ENCODE data around the gene TEDC2. TPM values are rescaled to one million over a fixed set of nuclear protein-coding genes. Genes with fewer than 3 reads are reported as not detected.

Gene TEDC2
- 1 to 10 TPM; 3.7 to 6.0 TPM for polyA plus RNA-seq

DNA sequence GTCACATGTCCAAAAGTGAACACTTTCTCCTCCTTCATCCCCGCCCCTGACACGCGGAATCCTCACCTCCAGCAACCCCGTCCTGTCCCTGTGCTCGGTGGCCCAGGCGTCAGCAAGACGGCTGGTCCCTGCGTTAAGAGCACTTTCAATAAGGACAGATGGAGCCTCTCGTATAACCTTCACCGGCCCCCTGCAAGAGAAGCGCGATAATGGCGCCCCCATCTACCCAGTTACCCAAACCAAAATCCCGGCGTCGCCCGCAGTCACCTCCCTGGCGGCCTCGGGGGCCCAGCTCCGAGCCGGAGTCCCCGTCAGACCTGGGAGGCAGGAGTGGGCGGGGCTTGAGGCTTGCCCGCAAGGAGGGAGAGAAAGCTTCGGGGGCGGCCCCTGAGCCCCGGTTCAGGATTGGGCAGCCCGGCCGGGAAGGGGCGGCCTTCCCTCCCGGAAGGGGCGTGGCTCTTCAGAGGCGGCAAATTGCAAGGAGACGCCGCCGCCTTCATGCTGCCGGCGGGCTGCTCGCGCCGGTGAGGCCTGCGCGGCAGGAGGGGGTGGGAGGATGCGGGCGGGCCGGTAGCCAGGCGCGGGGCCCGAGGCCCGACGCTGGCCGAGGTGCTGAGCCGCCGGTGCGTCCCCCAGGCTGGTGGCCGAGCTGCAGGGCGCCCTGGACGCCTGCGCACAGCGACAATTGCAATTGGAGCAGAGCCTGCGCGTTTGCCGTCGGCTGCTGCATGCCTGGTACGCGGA lies at the start of gene TEDC2:
TSS of gene TEDC2 (plus strand) at position 463 of the 744 bp plus-strand sequence. CDS start at position 499, 36 bp downstream.
- H3K4me3 ChIP-seq (ENCODE audit: low read depth in 1 of 2, low read length in 2 of 2): peak within 1 kb of the TSS; percentile 52 to 56
- H3K4me1 ChIP-seq (ENCODE audit: control insufficient read depth in 2 of 2, insufficient read depth in 2 of 2, low read length in 1 of 2): peaks cover 7% of the 10 kb centered on the region in 2 donors
- H3K9me3 ChIP-seq (ENCODE audit: control insufficient read depth in 2 of 2, insufficient read depth in 1 of 2, low read depth in 1 of 2, low read length in 1 of 2): no peaks in the 10 kb centered on the region
- 0 to 1% methylated on average over 50 to 66 of the region's 66 CpGs for WGBS, 2 donors
- peaks cover 0 to 11% of the 10 kb centered on the region in 2 donors for H3K36me3 ChIP-seq (ENCODE audit: control insufficient read depth in 2 of 2, insufficient read depth in 2 of 2, low read length in 1 of 2)
- H3K27ac ChIP-seq (ENCODE audit: low read depth in 2 of 2, low read length in 1 of 2): no peak within 1 kb of the TSS
- H3K27me3 ChIP-seq (ENCODE audit: control insufficient read depth in 1 of 2, insufficient read depth in 2 of 2, low read length in 2 of 2): no peaks in the 10 kb centered on the region

GRCh38 chr16:2415085-2415484 lies 44.8 kb upstream of the TEDC2 start:
- Histone ChIP-seq H3K4me1 (ENCODE audit: control insufficient read depth in 2 of 2, insufficient read depth in 2 of 2, low read length in 1 of 2) (no peaks in the 10 kb centered on the region), H3K36me3 (ENCODE audit: control insufficient read depth in 2 of 2, insufficient read depth in 2 of 2, low read length in 1 of 2) (no peaks in the 10 kb centered on the region), H3K4me3 (ENCODE audit: low read depth in 1 of 2, low read length in 2 of 2) (no peak overlapping the region), H3K27ac (ENCODE audit: low read depth in 2 of 2, low read length in 1 of 2) (no peak overlapping the region), H3K9me3 (ENCODE audit: control insufficient read depth in 2 of 2, insufficient read depth in 1 of 2, low read depth in 1 of 2, low read length in 1 of 2) (no peaks in the 10 kb centered on the region), H3K27me3 (ENCODE audit: control insufficient read depth in 1 of 2, insufficient read depth in 2 of 2, low read length in 2 of 2) (no peaks in the 10 kb centered on the region)
- 36 to 48% methylated on average over 2 of the region's 2 CpGs for WGBS, 2 donors

DNA sequence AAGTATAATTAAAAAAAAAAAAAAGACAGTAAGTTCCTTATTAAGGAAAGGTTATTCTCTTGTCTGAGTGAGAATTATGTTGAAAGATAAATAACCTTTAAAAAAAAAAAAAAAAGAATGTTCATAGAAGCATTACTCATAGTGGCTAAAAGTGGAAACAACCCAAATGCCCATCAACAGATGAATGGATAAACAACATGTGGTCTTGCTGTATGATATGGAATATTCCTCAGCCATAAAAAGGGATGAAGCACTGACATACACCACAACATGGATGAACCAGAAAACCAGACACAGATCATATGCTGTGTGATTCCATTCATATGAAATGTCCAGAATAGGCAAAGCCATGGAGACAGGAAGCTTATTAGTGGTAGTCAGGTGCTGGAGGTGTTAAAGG lies 39.9 kb upstream of the TEDC2 start:
- H3K4me1 ChIP-seq (ENCODE audit: control insufficient read depth in 2 of 2, insufficient read depth in 2 of 2, low read length in 1 of 2): no peaks in the 10 kb centered on the region
- H3K4me3 ChIP-seq (ENCODE audit: low read depth in 1 of 2, low read length in 2 of 2): no peak overlapping the region
- no peak overlapping the region for H3K27ac ChIP-seq (ENCODE audit: low read depth in 2 of 2, low read length in 1 of 2)
- H3K9me3 ChIP-seq (ENCODE audit: control insufficient read depth in 2 of 2, insufficient read depth in 1 of 2, low read depth in 1 of 2, low read length in 1 of 2): no peaks in the 10 kb centered on the region
- H3K36me3 ChIP-seq (ENCODE audit: control insufficient read depth in 2 of 2, insufficient read depth in 2 of 2, low read length in 1 of 2): no peaks in the 10 kb centered on the region
- H3K27me3 ChIP-seq (ENCODE audit: control insufficient read depth in 1 of 2, insufficient read depth in 2 of 2, low read length in 2 of 2): no peaks in the 10 kb centered on the region

DNA sequence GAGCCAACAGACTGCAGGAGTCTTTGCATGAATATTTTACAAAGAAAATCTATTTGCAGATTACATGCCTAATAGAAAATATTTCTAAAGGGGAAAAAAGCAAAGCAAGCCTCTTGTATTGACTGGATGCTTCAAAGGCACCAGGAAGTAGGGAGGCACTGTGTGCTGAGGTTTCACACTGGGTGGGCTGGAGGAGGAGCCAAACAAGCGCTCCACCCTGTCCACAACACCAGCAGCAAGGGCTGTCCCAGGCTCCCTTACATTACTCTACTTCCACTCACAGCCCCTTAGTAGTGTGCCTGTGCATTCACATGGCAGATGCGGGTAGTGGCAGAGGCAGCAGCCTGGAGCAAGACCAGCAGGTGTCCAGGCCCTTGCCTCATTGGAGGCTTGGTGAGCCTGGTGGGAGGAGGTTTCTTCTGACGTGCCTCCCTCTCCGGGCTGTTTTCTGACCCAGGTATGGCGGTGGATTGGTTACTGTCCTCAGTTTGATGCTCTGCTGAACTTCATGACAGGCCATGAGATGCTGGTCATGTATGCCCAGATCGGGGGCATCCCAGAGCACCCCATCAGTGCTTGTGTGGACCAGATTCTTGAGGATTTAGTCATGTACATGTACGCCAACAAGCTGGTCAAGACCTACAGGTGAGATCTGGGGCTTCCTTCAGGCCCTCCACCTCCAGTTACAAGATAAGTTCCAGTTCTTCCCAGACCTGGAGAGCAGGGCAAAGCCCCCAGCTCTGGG lies 37.6 kb upstream of the TEDC2 start:
- H3K9me3 ChIP-seq (ENCODE audit: control insufficient read depth in 2 of 2, insufficient read depth in 1 of 2, low read depth in 1 of 2, low read length in 1 of 2): no peaks in the 10 kb centered on the region
- H3K27me3 ChIP-seq (ENCODE audit: control insufficient read depth in 1 of 2, insufficient read depth in 2 of 2, low read length in 2 of 2): no peaks in the 10 kb centered on the region
- H3K4me3 ChIP-seq (ENCODE audit: low read depth in 1 of 2, low read length in 2 of 2): no peak overlapping the region
- no peak overlapping the region for H3K27ac ChIP-seq (ENCODE audit: low read depth in 2 of 2, low read length in 1 of 2)
- no peaks in the 10 kb centered on the region for H3K4me1 ChIP-seq (ENCODE audit: control insufficient read depth in 2 of 2, insufficient read depth in 2 of 2, low read length in 1 of 2)
- WGBS, 2 donors: 84 to 93% methylated on average over 7 of the region's 7 CpGs
- no peaks in the 10 kb centered on the region for H3K36me3 ChIP-seq (ENCODE audit: control insufficient read depth in 2 of 2, insufficient read depth in 2 of 2, low read length in 1 of 2)

DNA sequence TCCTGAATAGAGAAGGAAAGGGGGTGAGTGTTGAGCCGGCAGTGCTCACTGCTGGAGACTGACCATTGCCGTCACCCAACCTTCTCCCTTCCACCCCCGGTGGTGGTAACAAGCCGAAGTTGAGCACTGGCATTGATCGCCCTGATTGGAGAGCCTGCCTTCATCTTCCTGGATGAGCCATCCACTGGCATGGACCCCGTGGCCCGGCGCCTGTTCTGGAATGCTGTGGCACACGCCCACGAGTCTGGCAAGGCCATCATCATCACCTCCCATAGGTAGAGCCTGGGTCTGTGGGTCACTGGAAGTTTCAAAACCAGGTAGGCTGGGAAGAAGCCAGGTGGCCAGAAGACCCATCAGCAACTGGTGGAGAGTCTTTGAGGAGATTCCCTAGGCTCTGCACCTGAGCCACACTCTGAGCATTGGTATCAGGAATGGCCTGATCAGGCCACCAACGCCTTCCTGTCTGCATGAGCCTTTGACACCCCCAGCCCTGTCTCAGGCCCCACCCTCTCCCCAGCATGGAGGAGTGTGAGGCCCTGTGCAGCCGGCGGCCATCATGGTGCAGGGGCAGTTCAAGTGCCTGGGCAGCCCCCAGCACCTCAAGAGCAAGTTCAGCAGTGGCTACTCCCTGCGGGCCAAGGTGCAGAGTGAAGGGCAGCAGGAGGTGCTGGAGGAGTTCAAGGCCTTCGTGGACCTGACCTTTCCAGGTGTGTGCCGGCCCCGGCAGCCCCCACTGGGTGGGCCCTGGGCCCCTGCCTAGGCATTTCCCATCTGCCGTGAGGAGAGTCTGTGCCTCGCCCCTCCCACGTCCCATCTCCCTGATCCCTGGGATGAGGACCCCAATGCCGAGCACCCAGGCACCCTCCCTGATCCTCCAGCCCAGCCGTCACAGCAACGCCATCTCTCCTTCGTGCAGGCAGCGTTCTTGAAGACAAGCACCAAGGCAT lies 35.6 kb upstream of the TEDC2 start:
- Histone ChIP-seq H3K4me3 (ENCODE audit: low read depth in 1 of 2, low read length in 2 of 2) (no peak overlapping the region), H3K36me3 (ENCODE audit: control insufficient read depth in 2 of 2, insufficient read depth in 2 of 2, low read length in 1 of 2) (no peaks in the 10 kb centered on the region), H3K4me1 (ENCODE audit: control insufficient read depth in 2 of 2, insufficient read depth in 2 of 2, low read length in 1 of 2) (peaks cover 0 to 6% of the 10 kb centered on the region in 2 donors), H3K27me3 (ENCODE audit: control insufficient read depth in 1 of 2, insufficient read depth in 2 of 2, low read length in 2 of 2) (no peaks in the 10 kb centered on the region), H3K27ac (ENCODE audit: low read depth in 2 of 2, low read length in 1 of 2) (no peak overlapping the region), H3K9me3 (ENCODE audit: control insufficient read depth in 2 of 2, insufficient read depth in 1 of 2, low read depth in 1 of 2, low read length in 1 of 2) (no peaks in the 10 kb centered on the region)
- WGBS, 2 donors: 82 to 87% methylated on average over 25 of the region's 25 CpGs

GRCh38 chr16:2425008-2425518 lies 34.8 kb upstream of the TEDC2 start:
- Histone ChIP-seq H3K9me3 (ENCODE audit: control insufficient read depth in 2 of 2, insufficient read depth in 1 of 2, low read depth in 1 of 2, low read length in 1 of 2) (no peaks in the 10 kb centered on the region), H3K4me1 (ENCODE audit: control insufficient read depth in 2 of 2, insufficient read depth in 2 of 2, low read length in 1 of 2) (peaks cover 0 to 6% of the 10 kb centered on the region in 2 donors), H3K27ac (ENCODE audit: low read depth in 2 of 2, low read length in 1 of 2) (no peak overlapping the region), H3K27me3 (ENCODE audit: control insufficient read depth in 1 of 2, insufficient read depth in 2 of 2, low read length in 2 of 2) (no peaks in the 10 kb centered on the region), H3K4me3 (ENCODE audit: low read depth in 1 of 2, low read length in 2 of 2) (no peak overlapping the region), H3K36me3 (ENCODE audit: control insufficient read depth in 2 of 2, insufficient read depth in 2 of 2, low read length in 1 of 2) (no peaks in the 10 kb centered on the region)
- 84 to 86% methylated on average over 9 of the region's 9 CpGs for WGBS, 2 donors

DNA sequence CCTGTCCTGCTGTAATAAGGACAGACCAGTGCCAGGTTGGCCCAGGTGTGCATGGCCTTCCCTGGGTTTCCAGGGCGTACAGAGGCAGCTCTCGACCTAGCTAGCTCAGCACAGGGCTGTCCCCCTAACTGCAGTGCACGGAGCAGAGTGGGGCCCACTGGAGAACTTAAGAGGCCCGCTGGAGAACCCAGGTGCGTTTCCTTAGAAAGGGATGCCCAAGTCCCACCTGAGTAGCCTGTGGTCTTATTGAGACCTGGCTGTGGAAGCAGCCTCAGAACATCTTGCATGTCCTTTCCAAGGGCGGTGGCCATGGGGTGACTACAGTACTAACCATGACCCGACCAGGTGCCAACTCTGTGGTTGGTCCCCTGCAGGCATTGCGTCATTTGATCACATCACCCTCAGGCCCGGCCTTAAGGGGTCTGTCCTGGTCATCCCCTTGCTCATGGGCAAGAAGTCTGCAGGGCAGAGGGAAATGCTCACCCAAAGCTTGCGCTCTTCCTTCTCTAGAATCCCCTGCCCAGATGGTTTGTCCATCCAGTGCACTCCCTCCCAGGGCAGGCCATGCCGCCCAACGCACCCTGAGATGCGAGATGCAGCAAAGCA lies 34.0 kb upstream of the TEDC2 start:
- Histone ChIP-seq H3K9me3 (ENCODE audit: control insufficient read depth in 2 of 2, insufficient read depth in 1 of 2, low read depth in 1 of 2, low read length in 1 of 2) (no peaks in the 10 kb centered on the region), H3K4me3 (ENCODE audit: low read depth in 1 of 2, low read length in 2 of 2) (no peak overlapping the region), H3K36me3 (ENCODE audit: control insufficient read depth in 2 of 2, insufficient read depth in 2 of 2, low read length in 1 of 2) (no peaks in the 10 kb centered on the region), H3K27me3 (ENCODE audit: control insufficient read depth in 1 of 2, insufficient read depth in 2 of 2, low read length in 2 of 2) (no peaks in the 10 kb centered on the region), H3K4me1 (ENCODE audit: control insufficient read depth in 2 of 2, insufficient read depth in 2 of 2, low read length in 1 of 2) (peaks cover 0 to 6% of the 10 kb centered on the region in 2 donors), H3K27ac (ENCODE audit: low read depth in 2 of 2, low read length in 1 of 2) (no peak overlapping the region)
- 92 to 93% methylated on average over 13 of the region's 13 CpGs for WGBS, 2 donors

GRCh38 chr16:2426941-2427361 lies 33.0 kb upstream of the TEDC2 start:
- H3K9me3 ChIP-seq (ENCODE audit: control insufficient read depth in 2 of 2, insufficient read depth in 1 of 2, low read depth in 1 of 2, low read length in 1 of 2): no peaks in the 10 kb centered on the region
- no peak overlapping the region for H3K27ac ChIP-seq (ENCODE audit: low read depth in 2 of 2, low read length in 1 of 2)
- H3K4me3 ChIP-seq (ENCODE audit: low read depth in 1 of 2, low read length in 2 of 2): no peak overlapping the region
- no peaks in the 10 kb centered on the region for H3K36me3 ChIP-seq (ENCODE audit: control insufficient read depth in 2 of 2, insufficient read depth in 2 of 2, low read length in 1 of 2)
- peaks cover 0 to 6% of the 10 kb centered on the region in 2 donors for H3K4me1 ChIP-seq (ENCODE audit: control insufficient read depth in 2 of 2, insufficient read depth in 2 of 2, low read length in 1 of 2)
- 93% methylated on average over 6 of the region's 6 CpGs for WGBS, 2 donors
- no peaks in the 10 kb centered on the region for H3K27me3 ChIP-seq (ENCODE audit: control insufficient read depth in 1 of 2, insufficient read depth in 2 of 2, low read length in 2 of 2)

- H3K9me3 ChIP-seq (ENCODE audit: control insufficient read depth in 2 of 2, insufficient read depth in 1 of 2, low read depth in 1 of 2, low read length in 1 of 2): no peaks in the 10 kb centered on the region
- H3K4me3 ChIP-seq (ENCODE audit: low read depth in 1 of 2, low read length in 2 of 2): no peak overlapping the region
- peaks cover 0 to 6% of the 10 kb centered on the region in 2 donors for H3K4me1 ChIP-seq (ENCODE audit: control insufficient read depth in 2 of 2, insufficient read depth in 2 of 2, low read length in 1 of 2)
- WGBS, 2 donors: 74 to 76% methylated on average over 4 of the region's 4 CpGs
- H3K27ac ChIP-seq (ENCODE audit: low read depth in 2 of 2, low read length in 1 of 2): no peak overlapping the region
- H3K27me3 ChIP-seq (ENCODE audit: control insufficient read depth in 1 of 2, insufficient read depth in 2 of 2, low read length in 2 of 2): no peaks in the 10 kb centered on the region
- peaks cover 0 to 2% of the 10 kb centered on the region in 2 donors for H3K36me3 ChIP-seq (ENCODE audit: control insufficient read depth in 2 of 2, insufficient read depth in 2 of 2, low read length in 1 of 2)
These were observed 32.4 kb upstream of the TEDC2 start for GRCh38 chr16:2427526-2427925.
